Measurements from ENCODE around the gene DOCK11. TPM values are rescaled to one million over a fixed set of nuclear protein-coding genes. Genes with fewer than 3 reads are reported as not detected.

Gene DOCK11
- total and polyA plus RNA-seq, 2 donors from 2014 or later, result 11.4 to 49.5 TPM

GRCh38 chrX:118528071-118528737, 32.6 kb downstream of the DOCK11 start:
- H3K9me3 ChIP-seq (ENCODE audit: control insufficient read depth in 2 of 3, insufficient read depth in 1 of 3, low read length in 3 of 3), result no peaks in the 10 kb centered on the region
- H3K27me3 ChIP-seq (ENCODE audit: control insufficient read depth, insufficient read depth, low read length), result no peaks in the 10 kb centered on the region
- no peak overlapping the region for H3K4me3 ChIP-seq (ENCODE audit: low read length in 3 of 3)
- H3K9ac ChIP-seq (ENCODE audit: low read length in 3 of 3), result no peak overlapping the region
- H3K36me3 ChIP-seq (ENCODE audit: control insufficient read depth in 2 of 3, insufficient read depth in 3 of 3, low read length in 3 of 3), result no peaks in the 10 kb centered on the region
- no peaks in the 10 kb centered on the region for H3K4me1 ChIP-seq (ENCODE audit: control insufficient read depth in 2 of 3, insufficient read depth in 2 of 3, low read depth in 1 of 3, low read length in 3 of 3)
- FAIRE-seq, result no peak
- TF ChIP-seq CTCF (IDR thresholded peaks at IDR 0.05; ENCODE audit: borderline replicate concordance, extremely low read depth, insufficient read depth), result no peak
- no peak for DNase-seq
- intact Hi-C loops (cut with DNase I), result no loop called here
- no peak overlapping the region for H3K27ac ChIP-seq (ENCODE audit: low read depth in 2 of 2, low read length in 2 of 2)

- H3K27ac ChIP-seq (ENCODE audit: low read depth in 2 of 2, low read length in 2 of 2), result no peak overlapping the region
Measured at GRCh38 chrX:118530219-118530911, 34.8 kb downstream of the DOCK11 start.

GRCh38 chrX:118534716-118535493, 39.3 kb downstream of the DOCK11 start:
- Histone ChIP-seq H3K27me3 (ENCODE audit: control insufficient read depth, insufficient read depth, low read length) (no peaks in the 10 kb centered on the region), H3K36me3 (ENCODE audit: control insufficient read depth in 2 of 3, insufficient read depth in 3 of 3, low read length in 3 of 3) (no peaks in the 10 kb centered on the region), H3K27ac (ENCODE audit: low read depth in 2 of 2, low read length in 2 of 2) (no peak overlapping the region), H3K4me3 (ENCODE audit: low read length in 3 of 3) (no peak overlapping the region), H3K4me1 (ENCODE audit: control insufficient read depth in 2 of 3, insufficient read depth in 2 of 3, low read depth in 1 of 3, low read length in 3 of 3) (peaks cover 0 to 2% (median 0%) of the 10 kb centered on the region in 3 donors), H3K9me3 (ENCODE audit: control insufficient read depth in 2 of 3, insufficient read depth in 1 of 3, low read length in 3 of 3) (no peaks in the 10 kb centered on the region), H3K9ac (ENCODE audit: low read length in 3 of 3) (no peak overlapping the region)
- FAIRE-seq, result no peak
- intact Hi-C loops (cut with DNase I), result no loop called here
- DNase-seq, result peak in 2 of 5 donors; percentile 40 to 59
- no peak for TF ChIP-seq CTCF (IDR thresholded peaks at IDR 0.05; ENCODE audit: borderline replicate concordance, extremely low read depth, insufficient read depth)

More at GRCh38 chrX:118530219-118530911, 34.8 kb downstream of the DOCK11 start:
- H3K9ac ChIP-seq (ENCODE audit: low read length in 3 of 3), result no peak overlapping the region
- no peaks in the 10 kb centered on the region for H3K27me3 ChIP-seq (ENCODE audit: control insufficient read depth, insufficient read depth, low read length)
- no peak for FAIRE-seq
- intact Hi-C loops (cut with DNase I), result no loop called here
- no peak for DNase-seq
- H3K9me3 ChIP-seq (ENCODE audit: control insufficient read depth in 2 of 3, insufficient read depth in 1 of 3, low read length in 3 of 3), result no peaks in the 10 kb centered on the region
- TF ChIP-seq CTCF (IDR thresholded peaks at IDR 0.05; ENCODE audit: borderline replicate concordance, extremely low read depth, insufficient read depth), result no peak
- H3K4me1 ChIP-seq (ENCODE audit: control insufficient read depth in 2 of 3, insufficient read depth in 2 of 3, low read depth in 1 of 3, low read length in 3 of 3), result no peaks in the 10 kb centered on the region
- H3K36me3 ChIP-seq (ENCODE audit: control insufficient read depth in 2 of 3, insufficient read depth in 3 of 3, low read length in 3 of 3), result no peaks in the 10 kb centered on the region
- H3K4me3 ChIP-seq (ENCODE audit: low read length in 3 of 3), result no peak overlapping the region
